ENCODE data around the gene SIRPG.
"Not testable (repeated sequence)": the region's sequence is repeated elsewhere in the genome, so short reads cannot be mapped to it uniquely, and the experiment has no call there.

SIRPG gene

DNA sequence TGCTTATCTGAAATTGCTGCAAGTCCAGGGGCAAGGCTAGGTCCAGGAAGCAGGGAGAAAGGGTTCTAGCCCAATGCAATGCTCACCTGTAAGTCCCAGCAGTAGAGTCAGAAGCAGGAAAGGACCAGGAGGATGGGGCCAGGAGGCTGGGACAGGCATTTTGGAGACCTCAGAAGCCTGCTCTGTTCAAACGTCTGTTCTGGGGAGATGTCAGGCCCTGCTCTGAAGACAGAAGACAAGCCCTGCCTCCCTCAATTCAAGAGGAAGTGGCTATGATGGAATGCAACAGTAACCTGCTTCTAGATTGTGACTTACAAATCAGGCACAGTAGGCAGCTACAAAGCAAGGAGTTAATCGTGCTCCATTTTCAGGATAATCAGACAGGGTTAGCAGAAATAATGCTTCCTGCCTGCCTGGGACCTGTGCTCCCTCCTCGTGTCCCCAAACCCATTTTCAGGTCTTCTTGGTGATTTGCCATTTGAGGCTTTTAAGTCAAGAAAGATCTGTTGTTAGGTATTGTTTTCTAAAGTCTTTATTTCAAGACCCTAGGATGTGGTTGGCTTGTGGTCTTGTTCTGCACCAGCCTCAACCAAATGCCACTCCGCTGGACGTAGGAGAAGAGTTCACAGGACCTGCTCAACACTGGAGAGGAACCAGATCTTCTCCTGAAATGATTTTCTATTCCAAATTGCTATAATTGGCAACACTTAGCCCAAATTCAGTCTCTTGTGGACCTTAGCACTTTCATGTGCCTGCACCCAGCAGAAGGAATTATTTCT is at the start of gene SIRPG:
SIRPG (minus strand) TSS at position 224 of the 779 bp plus-strand sequence; CDS start at position 159, 65 bp downstream.
- DNase-seq = no peak

DNA sequence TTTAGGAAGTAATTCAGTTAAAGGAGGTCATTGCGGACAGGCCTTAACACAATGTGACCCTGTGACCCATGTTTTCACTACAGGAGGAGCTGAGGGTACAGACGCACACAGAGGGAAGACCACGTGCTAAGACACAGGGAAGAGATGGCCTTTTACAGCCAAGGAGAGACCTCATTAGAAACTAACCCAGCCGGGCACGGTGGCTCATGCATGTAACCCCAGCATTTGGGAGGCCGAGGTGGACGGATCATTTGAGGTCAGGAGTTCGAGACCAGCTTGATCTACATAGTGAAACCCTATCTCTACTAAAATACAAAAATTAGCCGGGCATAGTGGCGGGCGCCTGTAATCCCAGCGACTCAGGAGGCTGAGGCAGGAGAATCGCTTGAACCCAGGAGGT is 49.3 kb upstream of the SIRPG start:
- DNase-seq = not testable (repeated sequence)

DNA sequence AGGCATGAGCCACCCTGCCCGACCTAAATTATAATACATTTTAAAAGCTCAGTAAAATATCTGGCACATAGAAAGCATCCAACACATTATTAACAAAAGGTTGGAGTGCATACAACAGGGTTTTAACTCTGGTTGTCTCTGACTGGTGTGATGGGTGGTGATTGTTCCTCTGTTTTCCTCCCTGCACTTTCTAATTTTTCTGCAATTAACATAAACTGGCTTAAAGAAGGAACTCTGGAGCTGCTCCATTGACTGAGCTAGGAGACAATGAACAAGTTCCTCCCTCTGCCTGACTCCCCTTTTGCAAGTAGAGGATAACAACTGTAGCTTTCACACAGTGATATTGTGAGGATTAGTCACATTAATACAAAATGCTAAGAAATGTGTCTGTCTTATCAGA is 48.5 kb upstream of the SIRPG start:
- DNase-seq = no peak

DNA sequence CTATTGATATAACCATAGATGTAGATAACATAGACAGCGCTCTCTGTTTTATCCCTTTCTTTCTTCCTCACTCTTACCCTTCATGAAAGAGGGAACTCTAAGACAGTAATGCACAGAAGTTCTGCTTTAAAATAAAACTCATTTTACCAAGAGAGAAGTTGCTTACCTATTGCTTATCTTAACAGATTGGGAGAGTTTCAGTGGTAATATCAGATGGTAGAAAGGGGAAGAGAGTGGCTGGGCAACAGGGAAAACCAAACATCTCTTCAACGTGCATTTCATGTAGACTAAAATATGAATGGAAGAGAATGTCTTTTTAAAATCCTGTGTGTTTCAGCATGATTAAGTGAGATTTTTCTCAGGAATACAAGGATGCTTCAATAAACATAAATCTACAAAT is 45.3 kb upstream of the SIRPG start:
- no peak for DNase-seq

DNA sequence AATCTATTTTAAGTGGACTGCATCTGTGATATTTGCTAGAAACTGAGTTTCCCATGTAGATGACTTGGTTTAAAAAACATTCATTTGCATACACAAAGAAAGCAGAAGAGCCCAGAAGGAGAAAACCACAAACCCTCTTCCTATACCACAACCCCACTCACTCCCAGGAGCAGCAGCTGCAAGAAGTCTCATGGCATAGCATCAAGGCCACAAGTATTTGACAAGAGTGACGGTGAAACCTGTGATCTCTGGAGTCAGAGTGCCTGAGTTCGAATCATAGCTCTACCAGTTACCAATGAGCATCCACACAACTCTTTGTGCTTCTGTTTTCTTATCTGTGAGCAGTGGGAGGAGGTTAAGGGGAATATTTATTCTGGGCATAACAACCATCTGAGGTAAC is 44.7 kb upstream of the SIRPG start:
- no peak for DNase-seq

DNA sequence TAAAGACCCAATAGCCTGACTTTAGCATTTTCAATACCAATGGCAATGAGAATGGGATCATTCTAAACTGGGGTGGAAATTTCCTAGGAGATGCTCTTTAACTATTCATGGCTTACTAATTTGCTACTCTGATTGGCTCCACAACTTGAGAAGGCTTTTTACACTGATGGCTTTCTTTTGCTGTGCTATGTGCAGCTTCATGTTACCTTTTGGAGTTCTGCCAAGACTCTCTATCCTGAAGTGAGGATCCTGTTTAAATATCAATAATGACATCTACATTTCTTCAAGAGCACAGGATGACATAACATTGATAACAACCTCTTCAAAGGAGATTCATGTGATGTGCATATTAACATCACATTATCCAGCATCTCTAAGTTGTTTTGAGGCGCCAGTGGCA is 43.4 kb upstream of the SIRPG start:
- no peak for DNase-seq

DNA sequence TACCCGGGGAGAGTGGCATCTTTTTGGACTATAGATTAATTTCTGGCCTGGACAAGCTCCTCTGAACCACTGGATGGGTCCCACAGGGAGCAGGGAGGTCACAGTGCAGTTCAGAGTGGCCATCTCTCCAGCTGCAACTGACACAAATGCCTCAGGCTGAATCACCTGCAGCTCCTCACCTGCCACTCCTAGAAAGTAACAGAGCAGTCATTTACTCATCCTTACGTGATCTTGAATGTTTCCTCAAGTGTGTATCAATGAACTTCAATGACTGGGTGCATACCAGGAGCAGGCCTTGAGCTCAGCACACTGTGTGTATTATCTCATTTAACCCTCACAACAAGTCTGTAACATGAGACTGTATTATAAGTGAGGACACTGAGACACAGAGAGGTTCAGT is 40.0 kb upstream of the SIRPG start:
- DNase-seq = no peak

DNA sequence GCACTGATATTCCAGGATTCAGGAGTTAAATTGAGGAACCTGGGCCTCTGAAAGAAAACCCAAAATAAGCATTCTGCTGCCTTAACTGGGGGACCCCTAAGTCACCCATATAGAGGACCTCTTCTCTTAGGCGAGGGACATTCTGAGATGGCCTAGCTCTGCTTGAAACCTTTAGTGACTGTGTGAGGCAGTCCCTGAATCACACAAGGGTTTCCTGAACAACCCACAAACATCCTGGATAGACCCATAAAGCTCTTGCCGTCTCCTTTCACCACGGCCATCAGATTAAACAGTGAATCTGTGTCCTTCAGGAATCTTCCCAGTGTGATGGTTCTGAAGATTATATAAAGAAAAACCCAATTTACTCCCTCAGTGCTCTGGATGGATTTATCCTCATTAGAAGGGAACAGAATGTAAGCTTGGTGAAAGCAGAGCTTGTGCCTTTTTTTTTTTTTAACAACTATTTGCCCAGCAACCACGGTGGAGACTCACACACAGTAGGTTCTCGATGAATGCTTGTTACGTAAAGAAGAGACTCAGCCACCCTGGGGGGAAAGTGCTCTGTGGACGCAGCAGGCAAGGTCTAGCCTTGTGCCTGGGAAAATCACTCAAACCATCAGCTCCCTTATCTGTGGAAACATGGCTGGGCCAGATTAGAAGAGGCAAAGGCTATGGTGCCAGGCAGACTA is 39.1 kb upstream of the SIRPG start:
- DNase-seq = no peak

DNA sequence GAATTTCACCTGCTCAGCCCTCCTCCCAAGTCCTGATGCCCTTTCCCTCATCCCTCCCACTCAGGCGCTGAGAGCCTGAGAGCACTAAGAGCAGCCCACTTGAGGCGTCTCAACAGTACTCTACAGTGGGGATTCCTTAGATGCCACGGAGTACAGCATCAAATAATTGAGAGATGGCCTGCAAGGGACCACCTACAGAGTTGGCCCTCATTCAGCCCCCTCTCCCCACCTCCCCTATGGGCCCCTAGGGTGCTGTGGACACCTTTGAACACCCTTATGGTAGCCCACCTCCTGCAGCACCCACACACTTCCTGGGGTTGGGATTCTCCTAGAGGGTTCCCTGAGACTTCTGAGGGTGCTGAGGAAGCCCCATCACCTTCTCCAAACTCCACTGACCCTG is 37.1 kb upstream of the SIRPG start:
- no peak for DNase-seq

DNA sequence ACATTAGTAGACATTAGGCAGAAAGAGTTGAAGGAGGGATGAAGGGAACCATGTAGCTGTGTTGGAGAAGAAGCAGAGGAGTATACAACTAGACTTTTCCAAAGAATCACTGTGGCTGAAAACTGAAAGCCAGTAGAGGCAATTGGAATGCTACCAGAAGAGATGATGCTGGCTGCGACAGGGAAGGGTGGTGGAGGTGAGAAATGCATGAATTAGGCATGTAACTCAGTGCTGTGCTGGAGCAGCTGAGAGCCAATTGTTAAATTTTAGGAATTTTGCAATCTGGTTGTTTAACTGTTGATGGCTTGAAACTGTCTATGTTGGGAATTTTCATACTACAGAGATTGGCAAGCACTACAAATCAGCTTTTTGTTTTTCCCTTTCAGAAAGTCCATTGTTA is 35.8 kb upstream of the SIRPG start:
- no peak for DNase-seq

DNA sequence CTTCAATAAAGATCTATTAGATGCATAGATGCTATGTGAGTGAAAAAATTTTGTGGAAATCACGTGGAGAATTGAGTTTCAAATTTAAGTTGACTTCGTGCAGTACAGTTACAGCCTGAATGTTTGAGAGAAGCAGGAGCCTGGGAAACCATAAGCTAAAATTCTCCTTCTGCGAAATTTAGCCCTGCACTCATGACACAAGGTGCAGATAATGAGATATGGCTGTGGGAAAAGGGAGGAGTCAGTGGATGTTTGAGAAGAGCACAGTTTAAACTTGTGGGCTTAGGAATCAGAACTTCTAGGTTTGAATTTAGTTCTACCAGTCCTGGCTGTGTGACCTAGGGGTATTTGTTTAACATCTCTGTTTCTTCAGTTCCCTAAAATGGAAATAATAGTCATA is 32.1 kb upstream of the SIRPG start:
- no peak for DNase-seq

DNA sequence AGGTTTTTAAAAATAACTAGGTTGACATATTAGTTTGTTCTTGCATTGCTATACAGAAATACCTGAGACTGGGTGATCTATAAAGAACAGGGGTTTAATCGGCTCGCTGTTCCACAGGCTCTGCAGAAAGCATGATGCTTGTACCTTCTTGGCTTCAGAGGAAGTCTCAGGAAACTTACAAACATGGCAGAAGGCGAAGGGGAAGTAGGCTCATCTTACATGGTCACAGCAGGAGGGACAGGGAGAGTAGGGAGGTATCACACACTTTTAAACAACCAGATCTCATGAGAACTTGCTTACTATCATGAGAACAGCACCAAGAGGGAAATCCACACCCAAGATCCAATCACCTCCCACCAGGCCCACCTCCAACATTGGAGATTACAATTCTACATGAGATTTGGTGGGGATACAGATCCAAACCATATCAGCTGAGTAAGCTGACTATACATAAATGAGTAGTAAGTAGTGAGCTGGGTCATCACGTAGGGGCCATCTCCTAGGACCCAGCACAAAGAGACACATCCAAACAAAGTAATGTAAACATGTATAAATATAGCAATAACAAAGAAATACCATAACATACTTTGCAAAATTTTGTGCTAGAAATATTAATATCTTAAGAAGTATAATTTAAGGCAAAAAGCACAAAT is 31.4 kb upstream of the SIRPG start:
- no peak for DNase-seq

DNA sequence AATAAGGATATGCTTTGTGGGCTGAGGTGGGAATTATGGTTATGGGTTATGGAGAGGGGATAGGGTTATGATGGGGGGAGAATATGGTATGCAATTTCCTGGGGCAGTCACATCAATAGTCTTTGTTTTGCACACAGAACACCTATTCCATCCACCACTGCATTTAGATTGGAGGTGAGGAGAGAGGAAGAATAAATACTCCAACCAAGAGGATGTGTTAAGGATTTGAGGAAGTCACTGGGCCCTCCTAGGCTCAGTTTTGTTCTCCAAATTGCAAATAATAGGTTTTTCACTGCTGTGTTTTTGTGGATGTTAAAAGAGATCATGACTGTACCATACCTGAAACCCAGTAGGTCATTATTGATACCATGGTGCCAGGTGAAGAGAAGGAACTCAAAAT is 29.5 kb upstream of the SIRPG start:
- no peak for DNase-seq

DNA sequence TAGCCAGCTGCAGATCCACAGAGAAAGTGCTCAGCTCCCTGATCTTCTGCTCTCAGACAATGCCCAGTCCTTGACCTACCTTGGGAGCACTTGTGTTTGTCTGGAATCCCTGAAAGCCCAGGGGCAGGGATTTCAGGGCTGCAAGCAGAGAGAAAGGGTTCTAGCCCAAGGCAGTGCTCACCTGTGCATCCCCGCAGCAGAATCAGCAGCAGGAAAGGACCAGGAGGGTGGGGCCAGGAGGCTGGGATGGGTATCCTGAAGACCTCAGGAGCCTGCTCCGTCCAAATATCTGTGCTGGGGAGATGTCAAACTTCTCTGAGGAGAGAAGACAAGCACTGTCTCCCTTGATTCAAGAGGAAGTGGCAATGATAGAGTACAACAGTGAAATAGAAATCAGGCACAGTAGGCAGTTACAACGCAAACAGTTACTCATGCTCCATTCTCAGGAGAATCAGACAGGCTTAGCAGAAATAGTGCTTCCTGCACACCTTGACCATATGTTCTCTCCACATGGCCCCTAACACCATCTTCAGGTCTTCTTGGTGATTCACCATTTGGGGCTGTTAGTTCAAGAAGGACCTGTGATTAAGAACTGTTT is 28.7 kb upstream of the SIRPG start:
- no peak for DNase-seq

DNA sequence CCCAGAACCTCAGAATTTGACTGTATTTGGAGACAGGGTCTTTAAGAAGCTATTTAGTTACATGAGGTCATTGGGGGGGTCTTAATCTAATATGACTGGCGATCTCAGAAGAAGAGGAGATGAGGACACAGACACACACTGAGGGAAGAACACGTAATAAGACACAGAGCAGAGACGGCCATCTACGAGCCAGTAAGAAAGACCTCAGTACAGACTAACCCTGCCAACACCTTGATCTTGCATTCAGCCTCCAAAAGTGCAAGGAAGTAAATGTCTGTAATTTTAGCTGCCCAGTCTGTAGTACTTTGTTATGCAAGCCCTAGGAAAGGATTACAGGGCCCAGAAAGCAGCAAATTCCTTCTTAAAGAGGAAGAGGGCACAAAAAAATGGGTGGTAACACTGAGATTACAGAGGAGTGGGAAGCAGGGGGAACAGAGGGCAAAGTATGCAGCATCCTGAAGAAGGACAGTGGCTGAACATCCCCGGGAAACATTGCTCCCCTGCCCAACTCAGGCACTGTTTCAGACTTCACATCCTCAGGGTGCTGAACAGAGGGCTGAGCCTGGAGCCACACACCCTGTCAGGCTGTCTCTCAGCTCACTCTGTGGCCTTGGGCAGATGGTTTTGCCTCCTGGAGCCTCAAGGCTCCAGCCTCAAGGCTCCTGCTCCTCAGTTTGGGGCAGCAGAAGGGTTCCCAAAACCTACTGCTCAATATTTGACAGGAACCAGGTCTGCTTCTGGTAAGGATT is 27.9 kb upstream of the SIRPG start:
- no peak for DNase-seq

DNA sequence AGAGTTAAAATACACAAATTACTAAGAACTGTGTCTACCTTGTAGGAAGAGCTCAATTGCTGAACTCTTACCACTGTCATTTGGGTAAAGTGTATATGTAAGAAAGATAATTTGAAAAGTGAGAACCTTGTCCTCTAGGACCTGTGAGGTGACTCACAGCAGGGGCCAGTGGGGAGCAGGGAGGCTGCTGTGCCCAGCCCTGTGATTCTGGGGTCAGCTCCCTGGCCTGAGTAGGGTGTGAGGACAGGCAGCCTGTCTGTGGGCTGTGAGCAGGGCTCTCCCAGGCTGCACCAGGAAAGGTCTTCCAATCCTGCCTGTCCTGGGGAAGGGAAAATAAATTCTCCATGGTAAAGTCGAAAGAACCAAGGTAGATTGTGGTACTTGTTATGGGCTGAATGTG is 27.3 kb upstream of the SIRPG start:
- no peak for DNase-seq

DNA sequence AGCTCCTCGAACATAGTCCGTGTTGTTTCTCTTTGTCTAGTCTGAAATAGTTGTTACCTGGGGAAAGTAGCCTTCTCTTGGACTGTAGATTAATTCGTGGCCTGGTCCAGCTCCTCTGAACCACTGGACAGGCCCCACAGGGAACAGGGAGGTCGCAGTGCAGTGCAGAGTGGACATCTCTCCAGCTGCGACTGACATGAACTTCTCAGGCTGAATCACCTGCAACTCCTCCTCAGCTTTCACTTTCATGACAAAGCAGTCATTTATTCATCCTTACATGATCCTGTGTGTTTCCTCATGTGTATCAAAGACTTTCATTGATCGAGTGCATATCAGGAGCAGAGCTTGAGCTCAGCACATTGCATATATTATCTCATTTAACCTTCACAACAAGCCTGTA is 19.1 kb upstream of the SIRPG start:
- no peak for DNase-seq

DNA sequence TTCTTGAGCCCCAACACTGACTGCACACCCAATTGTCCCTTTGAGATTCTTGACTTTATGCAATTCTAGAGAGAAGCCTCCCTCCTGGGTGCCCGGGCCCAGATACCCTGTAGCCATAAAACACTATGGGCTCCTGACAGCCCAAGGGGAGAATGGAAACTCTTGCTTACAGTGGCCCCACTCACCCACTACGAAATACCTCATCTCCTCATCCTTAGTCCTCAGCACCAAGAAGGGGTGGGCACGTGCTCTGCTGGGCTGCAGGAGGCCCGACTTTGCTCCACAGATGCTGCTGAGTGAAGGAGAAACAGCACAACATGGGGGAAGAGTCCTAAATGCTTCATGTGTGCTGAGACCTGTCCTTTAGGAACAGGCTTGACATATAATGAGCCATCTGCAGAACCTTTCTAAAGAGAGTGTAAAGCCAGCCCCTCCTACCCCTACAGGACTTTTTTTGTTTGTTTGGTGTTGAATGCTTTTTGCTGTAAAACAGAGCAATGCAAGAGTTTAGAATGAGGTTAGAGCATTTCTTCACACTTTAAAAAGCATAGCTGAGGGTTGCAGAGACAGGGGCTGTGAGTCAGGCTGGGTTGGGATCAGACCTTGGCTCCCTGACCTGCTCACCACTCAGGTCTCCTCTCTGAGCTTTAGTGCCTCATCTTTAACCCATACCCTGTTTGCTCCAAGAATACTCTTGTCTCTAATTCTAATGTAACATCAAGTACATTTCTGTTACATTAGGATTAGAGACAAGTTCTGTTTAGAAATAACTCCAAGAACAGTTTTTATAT is 17.6 kb upstream of the SIRPG start:
- DNase-seq = no peak

DNA sequence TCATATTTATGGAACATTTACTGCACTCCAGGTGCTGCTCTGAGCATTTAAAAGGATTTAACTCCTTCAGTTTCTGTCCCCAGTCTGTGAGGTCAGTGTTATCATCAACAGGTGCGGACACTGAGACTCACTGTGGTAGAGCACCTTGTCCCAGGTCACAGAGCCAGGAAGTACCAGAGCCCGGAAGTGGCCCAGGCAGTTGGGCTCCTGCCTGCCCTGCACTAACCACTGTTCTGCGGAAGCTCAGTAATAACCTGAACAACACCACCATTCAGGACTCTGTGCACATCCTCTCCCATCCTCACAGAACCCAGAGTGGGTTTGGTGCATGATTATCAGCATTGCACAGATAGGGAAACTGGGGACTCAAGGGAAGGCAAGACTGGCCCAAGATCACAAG is 16.8 kb upstream of the SIRPG start:
- DNase-seq = no peak

DNA sequence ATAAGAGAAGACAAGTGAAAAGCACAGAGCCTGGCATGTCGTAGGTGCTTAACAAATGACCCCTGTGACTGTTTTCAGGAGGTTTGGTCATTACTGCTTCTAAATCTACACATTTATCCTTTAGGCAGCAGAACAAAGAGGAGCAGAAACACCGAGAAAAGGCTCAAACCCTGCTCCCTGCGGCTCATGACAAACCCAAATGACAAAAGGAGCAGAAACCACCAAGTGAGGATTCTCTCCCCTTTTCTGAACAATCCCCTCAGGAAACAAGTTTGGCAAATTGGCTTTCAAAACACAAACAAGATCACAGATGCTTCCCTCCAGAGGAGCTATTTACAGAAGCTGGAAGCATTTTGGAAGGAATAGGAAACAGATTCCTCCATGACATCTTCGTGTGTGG is 15.8 kb upstream of the SIRPG start:
- no peak for DNase-seq

DNA sequence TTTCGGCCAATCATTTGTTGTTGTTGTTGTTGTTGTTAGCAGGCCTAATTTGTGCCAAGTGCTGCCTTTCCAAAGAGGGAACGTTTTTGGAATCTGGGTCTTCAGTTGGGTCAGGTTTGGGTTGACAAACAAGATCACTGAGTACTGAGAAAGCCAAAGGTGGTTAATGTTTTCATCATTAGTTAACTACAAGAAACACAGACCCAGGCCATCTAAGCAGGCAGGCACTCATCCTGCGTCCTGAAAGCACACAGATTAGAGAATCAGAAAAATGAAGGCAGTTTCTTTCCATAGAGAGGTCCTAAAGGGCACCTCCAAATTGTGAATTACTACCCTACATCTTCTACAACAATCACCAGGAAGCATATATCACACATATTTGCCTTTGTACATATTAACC is 15.1 kb upstream of the SIRPG start:
- DNase-seq = no peak
